K562 (cell line): Measurements from ENCODE around the gene TRIOBP. TPM values are rescaled to one million over a fixed set of nuclear protein-coding genes. Genes with fewer than 3 reads are reported as not detected.

Source experiments
- ATAC-seq: fragments of 200-7000 bp; cut with Tn5 transposase; 3 replicates; pipeline ENCODE4 v1.9.1; 2020; ENCODE audit warnings: moderate library complexity
- BruUV-seq: library from RNA; stranded (reverse); fragments of 400-500 nt; replicated peaks from 2 replicates; lab custom pipeline; 2021; lab: Mats Ljungman, UMichigan
- CTCF ChIA-PET: fragments of 300-600 bp; formaldehyde crosslinking; extraction: SDS; loops from one replicate; lab custom pipeline; 2021; ENCODE audit warnings: low intra/inter-chr PET ratio; lab: Yijun Ruan, JAX
- POLR2A ChIA-PET: fragments of 300-600, 350-650 bp; sonication (Branson Sonifier 250); formaldehyde crosslinking; extraction: SDS; loops from one replicate; lab custom pipeline; 2021; ENCODE audit warnings: antibody characterized with exemption, inconsistent platforms; lab: Yijun Ruan, JAX
- DNase-seq, 4 experiments: peaks; one replicate each; pipeline versions ENCODE4 v3.0.0 to v3.0.0-alpha.2; 2011 to 2018; ENCODE audit warnings: low spot score in 3 of 4, mixed read lengths in 3 of 4; ENCODE audit errors: extremely low read depth in 1 of 4
- FAIRE-seq: peaks from 2 replicates; lab custom pipeline; 2011; peaks lifted over from hg19 to GRCh38; lab: Jason Lieb, UNC
- H2AFZ ChIP-seq: 2 replicates; pipeline ENCODE4 v1.6.0; 2011; ENCODE audit warnings: low read depth, low read length, control low read depth, inconsistent platforms
- H3K27ac ChIP-seq: fragments of 200-600 bp; 3 replicates; pipeline ENCODE4 v1.8.0; 2011; ENCODE audit warnings: low read depth, mild to moderate bottlenecking, control low read depth, inconsistent platforms, low read length, moderate library complexity, mixed read lengths; ENCODE audit errors: extremely low read depth
- H3K27me3 ChIP-seq, 2 experiments: fragments of 300-600 bp in 1 of 2; 2 replicates in 1 of 2; 3 replicates in 1 of 2; pipeline versions ENCODE4 v1.6.0 to v1.8.0; 2011; ENCODE audit warnings: inconsistent platforms in 2 of 2, low read length in 2 of 2, mild to moderate bottlenecking in 1 of 2, mixed read lengths in 1 of 2, moderate library complexity in 1 of 2; ENCODE audit not compliant: control insufficient read depth in 2 of 2, insufficient read depth in 2 of 2
- H3K36me3 ChIP-seq: fragments of 300-600 bp; 3 replicates; pipeline ENCODE4 v1.8.0; 2011; ENCODE audit warnings: mild to moderate bottlenecking, low read length, inconsistent platforms; ENCODE audit not compliant: control insufficient read depth, insufficient read depth
- H3K4me1 ChIP-seq, 2 experiments: fragments of 200-600 bp in 1 of 2; replicated peaks in 1 of 2; 2 replicates in 1 of 2; 3 replicates in 1 of 2; pipeline versions ENCODE4 v1.5.1 to v1.8.0; 2011; ENCODE audit warnings: inconsistent platforms in 2 of 2, low read length in 2 of 2, mild to moderate bottlenecking in 1 of 2, mixed read lengths in 1 of 2, moderate library complexity in 1 of 2; ENCODE audit not compliant: control insufficient read depth in 2 of 2, insufficient read depth in 2 of 2
- H3K4me2 ChIP-seq: 2 replicates; pipeline ENCODE4 v1.6.1; 2011; ENCODE audit warnings: low read length, control low read depth, inconsistent platforms, mixed read lengths; ENCODE audit not compliant: insufficient read depth
- H3K4me3 ChIP-seq: fragments of 200-600 bp; sonication (generic), shearing (Covaris generic); 2 replicates; pipeline ENCODE4 v1.5.1; 2016; ENCODE audit warnings: control low read depth, inconsistent platforms
- H3K79me2 ChIP-seq: fragments of 200-600 bp; 3 replicates; pipeline ENCODE4 v1.8.0; 2011; ENCODE audit warnings: low read length, inconsistent platforms; ENCODE audit not compliant: control insufficient read depth, insufficient read depth
- H3K9ac ChIP-seq, 2 experiments: 2 replicates each; pipeline versions ENCODE4 v1.6.0 to v1.6.1; 2011; ENCODE audit warnings: low read depth in 2 of 2, low read length in 2 of 2, control low read depth in 1 of 2, inconsistent platforms in 1 of 2, mild to moderate bottlenecking in 1 of 2, mixed read lengths in 1 of 2; ENCODE audit not compliant: insufficient read depth in 1 of 2
- H3K9me1 ChIP-seq: one replicate; pipeline ENCODE4 v1.6.0; 2011; ENCODE audit warnings: inconsistent platforms, mild to moderate bottlenecking, low read length, moderate library complexity; ENCODE audit not compliant: control insufficient read depth, insufficient read depth
- H3K9me3 ChIP-seq: replicated peaks from 2 replicates; pipeline ENCODE4 v1.5.1; 2011; ENCODE audit warnings: low read depth, low read length, inconsistent platforms; ENCODE audit not compliant: control insufficient read depth, insufficient read depth
- H4K20me1 ChIP-seq: replicated peaks from 2 replicates; pipeline ENCODE4 v1.6.1; 2011; ENCODE audit warnings: low read length, inconsistent platforms, mixed read lengths; ENCODE audit not compliant: control insufficient read depth, insufficient read depth
- ARID1B ChIP-seq: fragments of 450-650 bp; IDR thresholded peaks from 2 replicates; pipeline ENCODE4 v1.6.1; 2016; ENCODE audit warnings: antibody characterized with exemption, mild to moderate bottlenecking, inconsistent platforms
- DACH1 ChIP-seq: fragments of 450-650 bp; IDR thresholded peaks from 2 replicates; pipeline ENCODE4 v1.6.1; 2018; ENCODE audit not compliant: partially characterized antibody
- EGR1 ChIP-seq: fragments of 450-650 bp; conservative IDR thresholded peaks from 2 replicates; pipeline ENCODE4 v1.6.1; 2017; ENCODE audit warnings: mild to moderate bottlenecking
- MNT ChIP-seq, 2 experiments: fragments of 450-650 bp; conservative IDR thresholded peaks; 2 replicates each; pipeline ENCODE4 v1.6.1; 2017; ENCODE audit warnings: mild to moderate bottlenecking in 2 of 2, moderate library complexity in 2 of 2
- MTF1 ChIP-seq: fragments of 250-450 bp; sonication (Bioruptor Pico); IDR thresholded peaks from 2 replicates; pipeline ENCODE4 v1.9.0; 2021; ENCODE audit warnings: moderate library complexity, mild to moderate bottlenecking, inconsistent platforms, borderline replicate concordance
- PRMT5 ChIP-seq: sonication (generic); formaldehyde crosslinking; IDR thresholded peaks from 2 replicates; pipeline ENCODE4 v1.5.0; 2020; ENCODE audit warnings: missing genetic modification reagents
- SUPT5H ChIP-seq: fragments of 450-650 bp; IDR thresholded peaks from 2 replicates; pipeline ENCODE4 v1.6.1; 2016
- TAF1 ChIP-seq: IDR thresholded peaks from 2 replicates; pipeline ENCODE4 v1.6.1; 2011; ENCODE audit warnings: mild to moderate bottlenecking, low read length, moderate library complexity; ENCODE audit not compliant: insufficient read depth, control insufficient read depth, severe bottlenecking; ENCODE audit errors: extremely low read depth
- ZBTB5 ChIP-seq: fragments of 450-650 bp; IDR thresholded peaks from 2 replicates; pipeline ENCODE4 v1.6.1; 2017; ENCODE audit warnings: antibody characterized with exemption
- WGBS: fragments of 100-300 bp; shearing (Covaris generic); methylation state at CpG from one replicate; pipeline ENCODE4 v1.1.6; 2016; ENCODE audit warnings: low coverage, mixed read lengths; ENCODE audit not compliant: insufficient coverage; ENCODE audit errors: missing lambda C conversion rate; 5-methylcytosine and 5-hydroxymethylcytosine counted together
- in situ Hi-C: fragments of 300-500 bp; cut with MboI; formaldehyde crosslinking; loops from 4 replicates; pipeline ENCODE4 v1.15.0; 2018; ENCODE audit warnings: inconsistent platforms, mixed read lengths
- intact Hi-C: fragments of 100-400 bp; cut with micrococcal nuclease; formaldehyde crosslinking; loops from 2 replicates; pipeline ENCODE4 v1.14.2; 2022
- polyA plus RNA-seq, 8 experiments: library from polyadenylated mRNA; depleted of rRNA in 4 of 8; stranded (reverse) in 5 of 8; unstranded in 3 of 8; fragments of >200 nt; fragmentation: Nextera tagmentation in 2 of 8; fragmentation: Illumina TruSeq in 1 of 8; extraction: Ambion mirVana in 2 of 8; extraction: Trizol in 1 of 8; gene quantifications; 2 replicates each; pipeline versions ENCODE4 v1.2.1 to v1.2.3, GENCODE V29; 2011 to 2014; ENCODE audit warnings: inconsistent platforms in 1 of 8, missing spikeins in 1 of 8
- total RNA-seq, 7 experiments: library from RNA; depleted of rRNA in 6 of 7; stranded (reverse); fragments of >200 nt in 6 of 7; fragmentation: Illumina TruSeq in 2 of 7; extraction: Trizol in 2 of 7; gene quantifications; 2 replicates each; pipeline versions ENCODE4 v1.2.1 to v1.2.3, GENCODE V29; 2011 to 2021; ENCODE audit warnings: low replicate concordance in 1 of 7
- TF ChIP-seq, protein P1 (sequence below): sonication (generic); formaldehyde crosslinking; IDR thresholded peaks from 2 replicates; pipeline ENCODE4 v1.8.0; 2022; ENCODE audit warnings: mild to moderate bottlenecking, missing genetic modification reagents

The TRIOBP gene
- total and polyA plus RNA-seq, 9 of the 15 experiments (the other 6 are each of a cell fraction or from before 2014, with no cell fraction given), result 0.24 to 13.8 (median 5.5) TPM

DNA sequence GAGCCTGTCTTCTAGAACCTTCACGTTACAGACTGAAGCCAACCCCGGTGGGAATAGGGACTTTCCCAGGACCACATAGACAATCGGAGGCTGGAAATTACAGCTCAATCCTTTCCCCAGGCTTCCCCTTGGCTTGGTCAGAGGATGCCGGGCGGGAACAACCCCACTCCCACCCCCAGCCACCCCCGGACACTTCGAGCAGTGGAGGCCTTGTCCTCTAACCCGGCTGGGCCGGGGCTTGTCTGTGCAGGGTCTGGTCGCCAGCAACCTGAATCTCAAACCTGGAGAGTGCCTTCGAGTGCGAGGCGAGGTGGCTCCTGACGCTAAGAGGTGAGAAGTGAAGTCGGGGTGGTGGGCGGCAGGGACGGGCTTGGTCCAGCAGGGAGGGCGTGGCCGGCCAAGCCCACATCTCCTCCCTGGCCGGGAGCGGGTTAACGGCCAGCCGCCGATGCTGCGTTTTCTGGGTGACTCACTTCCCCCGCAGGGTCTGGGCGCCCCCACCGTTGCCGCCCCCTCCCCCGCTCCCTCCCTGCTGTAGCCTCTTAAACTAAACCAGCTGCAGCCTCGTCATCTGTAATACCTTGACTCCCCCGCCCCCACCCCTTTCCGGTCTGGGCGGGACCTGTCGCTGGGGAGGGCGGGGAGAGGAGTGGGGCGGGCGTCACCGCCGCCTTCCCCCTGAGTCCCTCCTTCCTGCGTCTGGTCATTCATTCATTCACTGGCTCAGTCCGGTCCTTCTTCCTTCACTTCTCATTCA, 19.9 kb upstream of the TRIOBP start:
- DNase-seq (peak; percentile 69 to 95 (median 78)), FAIRE-seq (peak; percentile 89), ATAC-seq (peak; percentile 72)
- peaks cover 23% of the 10 kb centered on the region for H3K79me2 ChIP-seq
- 0% methylated on average over 9 of the region's 42 CpGs for WGBS
- intact Hi-C loops (no loop called here), in situ Hi-C loops (no loop called here)
- ChIA-PET CTCF (no interaction called here), POLR2A (interaction anchor here (1.0 kb wide), 2 partner anchors 10 to 35 kb away, joined by 3 read pairs; no protein-coding TSS in a partner anchor)
- H4K20me1 ChIP-seq, result no peaks in the 10 kb centered on the region
- peak overlapping the region; percentile 86 for H3K4me2 ChIP-seq
- BruUV-seq, result no TSS peak
- H2AFZ ChIP-seq, result peak overlapping the region; percentile 81
- H3K4me3 ChIP-seq, result peak overlapping the region; percentile 52
- peak overlapping the region; percentile 71 to 84 for H3K9ac ChIP-seq
- no peaks in the 10 kb centered on the region for H3K9me3 ChIP-seq
- no peaks in the 10 kb centered on the region for H3K27me3 ChIP-seq
- H3K4me1 ChIP-seq, result peaks cover 9 to 70% of the 10 kb centered on the region in 2 experiments; a peak in 4 of 5 replicates
- peaks cover 5% of the 10 kb centered on the region; the same call in 1 of the 3 replicates for H3K36me3 ChIP-seq
- H3K9me1 ChIP-seq, result no peaks in the 10 kb centered on the region
- H3K27ac ChIP-seq, result peak overlapping the region; percentile 85
- TF ChIP-seq PRMT5 (CRISPR knock-in tag) (no peak), DACH1 (peak; percentile 79), MNT (conservative IDR thresholded peaks at IDR 0.05) (peak; percentile 17 to 69; a peak in 3 of 4 replicates), EGR1 (peak; percentile 98), TAF1 (peak; percentile 33), MTF1 (CRISPR knock-in tag) (no peak), SUPT5H (peak; percentile 55), ZBTB5 (no peak), ARID1B (peak; percentile 77)
- TF ChIP-seq, protein P1, sequence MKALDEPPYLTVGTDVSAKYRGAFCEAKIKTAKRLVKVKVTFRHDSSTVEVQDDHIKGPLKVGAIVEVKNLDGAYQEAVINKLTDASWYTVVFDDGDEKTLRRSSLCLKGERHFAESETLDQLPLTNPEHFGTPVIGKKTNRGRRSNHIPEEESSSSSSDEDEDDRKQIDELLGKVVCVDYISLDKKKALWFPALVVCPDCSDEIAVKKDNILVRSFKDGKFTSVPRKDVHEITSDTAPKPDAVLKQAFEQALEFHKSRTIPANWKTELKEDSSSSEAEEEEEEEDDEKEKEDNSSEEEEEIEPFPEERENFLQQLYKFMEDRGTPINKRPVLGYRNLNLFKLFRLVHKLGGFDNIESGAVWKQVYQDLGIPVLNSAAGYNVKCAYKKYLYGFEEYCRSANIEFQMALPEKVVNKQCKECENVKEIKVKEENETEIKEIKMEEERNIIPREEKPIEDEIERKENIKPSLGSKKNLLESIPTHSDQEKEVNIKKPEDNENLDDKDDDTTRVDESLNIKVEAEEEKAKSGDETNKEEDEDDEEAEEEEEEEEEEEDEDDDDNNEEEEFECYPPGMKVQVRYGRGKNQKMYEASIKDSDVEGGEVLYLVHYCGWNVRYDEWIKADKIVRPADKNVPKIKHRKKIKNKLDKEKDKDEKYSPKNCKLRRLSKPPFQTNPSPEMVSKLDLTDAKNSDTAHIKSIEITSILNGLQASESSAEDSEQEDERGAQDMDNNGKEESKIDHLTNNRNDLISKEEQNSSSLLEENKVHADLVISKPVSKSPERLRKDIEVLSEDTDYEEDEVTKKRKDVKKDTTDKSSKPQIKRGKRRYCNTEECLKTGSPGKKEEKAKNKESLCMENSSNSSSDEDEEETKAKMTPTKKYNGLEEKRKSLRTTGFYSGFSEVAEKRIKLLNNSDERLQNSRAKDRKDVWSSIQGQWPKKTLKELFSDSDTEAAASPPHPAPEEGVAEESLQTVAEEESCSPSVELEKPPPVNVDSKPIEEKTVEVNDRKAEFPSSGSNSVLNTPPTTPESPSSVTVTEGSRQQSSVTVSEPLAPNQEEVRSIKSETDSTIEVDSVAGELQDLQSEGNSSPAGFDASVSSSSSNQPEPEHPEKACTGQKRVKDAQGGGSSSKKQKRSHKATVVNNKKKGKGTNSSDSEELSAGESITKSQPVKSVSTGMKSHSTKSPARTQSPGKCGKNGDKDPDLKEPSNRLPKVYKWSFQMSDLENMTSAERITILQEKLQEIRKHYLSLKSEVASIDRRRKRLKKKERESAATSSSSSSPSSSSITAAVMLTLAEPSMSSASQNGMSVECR (CRISPR knock-in tag), result peak; percentile 44; the same call in 1 of the 2 replicates
